Osteoblast (primary cell): ENCODE data around the gene ENOX1. TPM values are rescaled to one million over a fixed set of nuclear protein-coding genes. Genes with fewer than 3 reads are reported as not detected.

ENCODE experiments used
- DNase-seq: peaks from one replicate; pipeline ENCODE4 v3.0.0; 2011; ENCODE audit warnings: low spot score, mixed read lengths; ENCODE audit not compliant: insufficient read length; ENCODE audit errors: missing footprints
- H2AFZ ChIP-seq: 2 replicates; pipeline ENCODE4 v1.6.0; 2011; ENCODE audit warnings: mild to moderate bottlenecking, low read length
- H3K27ac ChIP-seq: 2 replicates; pipeline ENCODE4 v1.5.1; 2011; ENCODE audit warnings: mild to moderate bottlenecking, low read depth, low read length, moderate library complexity
- H3K27me3 ChIP-seq: 2 replicates; pipeline ENCODE4 v1.6.0; 2012; ENCODE audit warnings: mild to moderate bottlenecking, control low read depth, inconsistent platforms, low read length, moderate library complexity; ENCODE audit not compliant: insufficient read depth
- H3K36me3 ChIP-seq: 2 replicates; pipeline ENCODE4 v1.5.1; 2011; ENCODE audit warnings: mild to moderate bottlenecking, low read length, control low read depth, moderate library complexity; ENCODE audit not compliant: insufficient read depth
- H3K4me1 ChIP-seq: 2 replicates; pipeline ENCODE4 v1.5.1; 2011; ENCODE audit warnings: mild to moderate bottlenecking, low read length, control low read depth, moderate library complexity; ENCODE audit not compliant: insufficient read depth
- H3K4me2 ChIP-seq: 2 replicates; pipeline ENCODE4 v1.6.0; 2011; ENCODE audit warnings: mild to moderate bottlenecking, low read length; ENCODE audit not compliant: insufficient read depth
- H3K4me3 ChIP-seq: fragments of 200-600 bp; sonication (generic); 3 replicates; pipeline ENCODE4 v1.5.1; 2012; ENCODE audit warnings: mild to moderate bottlenecking, low read length, inconsistent platforms; ENCODE audit not compliant: insufficient read depth
- H3K79me2 ChIP-seq: 2 replicates; pipeline ENCODE4 v1.6.0; 2012; ENCODE audit warnings: mild to moderate bottlenecking, low read length, control low read depth, inconsistent platforms; ENCODE audit not compliant: insufficient read depth
- H3K9me3 ChIP-seq: 2 replicates; pipeline ENCODE4 v1.5.1; 2011; ENCODE audit warnings: low read depth, low read length, control low read depth
- H4K20me1 ChIP-seq: 2 replicates; pipeline ENCODE4 v1.6.0; 2012; ENCODE audit warnings: mild to moderate bottlenecking, low read length, control low read depth; ENCODE audit not compliant: insufficient read depth
- total RNA-seq: library from RNA; depleted of rRNA; stranded (reverse); fragments of >200 nt; gene quantifications from 2 replicates; pipeline ENCODE4 v1.2.3, GENCODE V29; 2012
- TF ChIP-seq, protein P1 (sequence below): IDR thresholded peaks from 2 replicates; pipeline ENCODE4 v1.5.1; 2011; ENCODE audit warnings: mild to moderate bottlenecking, low read depth, low read length, moderate library complexity; ENCODE audit errors: extremely low read depth

The ENOX1 gene
- total RNA-seq, 1 donor, result 5.4 TPM

DNA sequence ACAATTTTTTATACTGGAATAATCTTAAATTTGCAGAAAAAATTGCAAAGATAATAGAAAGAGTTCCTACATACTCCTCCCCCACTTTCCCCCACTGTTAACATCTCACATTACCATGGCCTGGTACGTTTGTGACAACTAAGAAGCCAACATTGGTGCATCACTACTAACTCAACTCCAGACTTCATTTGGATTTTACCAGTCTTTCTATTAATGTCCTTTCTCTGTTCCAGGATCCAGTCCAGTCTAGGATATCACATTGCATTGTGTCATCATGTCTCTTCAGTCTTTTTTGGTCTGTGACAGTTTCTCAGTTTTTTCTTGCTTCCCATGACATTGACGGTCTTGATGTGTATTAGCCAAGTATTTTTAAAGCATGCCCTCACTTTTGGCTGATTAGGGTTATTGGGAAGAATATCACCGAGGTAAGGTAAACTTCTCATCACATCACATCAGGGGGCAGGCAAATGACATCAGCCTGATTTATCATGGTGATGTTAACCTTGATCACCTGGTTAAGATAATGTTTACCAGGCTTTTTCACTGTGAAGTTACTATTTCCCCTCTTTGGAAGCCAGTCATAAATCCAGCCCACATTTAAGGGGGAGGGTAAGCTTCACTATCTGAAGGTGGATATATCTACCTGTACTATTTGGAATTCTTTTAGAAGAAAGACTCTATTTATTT, 322.1 kb downstream of the ENOX1 start:
- H4K20me1 ChIP-seq, result no peaks in the 10 kb centered on the region
- no peaks in the 10 kb centered on the region for H3K36me3 ChIP-seq
- TF ChIP-seq, protein P1, sequence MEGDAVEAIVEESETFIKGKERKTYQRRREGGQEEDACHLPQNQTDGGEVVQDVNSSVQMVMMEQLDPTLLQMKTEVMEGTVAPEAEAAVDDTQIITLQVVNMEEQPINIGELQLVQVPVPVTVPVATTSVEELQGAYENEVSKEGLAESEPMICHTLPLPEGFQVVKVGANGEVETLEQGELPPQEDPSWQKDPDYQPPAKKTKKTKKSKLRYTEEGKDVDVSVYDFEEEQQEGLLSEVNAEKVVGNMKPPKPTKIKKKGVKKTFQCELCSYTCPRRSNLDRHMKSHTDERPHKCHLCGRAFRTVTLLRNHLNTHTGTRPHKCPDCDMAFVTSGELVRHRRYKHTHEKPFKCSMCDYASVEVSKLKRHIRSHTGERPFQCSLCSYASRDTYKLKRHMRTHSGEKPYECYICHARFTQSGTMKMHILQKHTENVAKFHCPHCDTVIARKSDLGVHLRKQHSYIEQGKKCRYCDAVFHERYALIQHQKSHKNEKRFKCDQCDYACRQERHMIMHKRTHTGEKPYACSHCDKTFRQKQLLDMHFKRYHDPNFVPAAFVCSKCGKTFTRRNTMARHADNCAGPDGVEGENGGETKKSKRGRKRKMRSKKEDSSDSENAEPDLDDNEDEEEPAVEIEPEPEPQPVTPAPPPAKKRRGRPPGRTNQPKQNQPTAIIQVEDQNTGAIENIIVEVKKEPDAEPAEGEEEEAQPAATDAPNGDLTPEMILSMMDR, result no peak

GRCh38 chr13:43448605-43449336, 338.0 kb downstream of the ENOX1 start:
- Histone ChIP-seq H3K27me3 (no peaks in the 10 kb centered on the region), H3K9me3 (no peaks in the 10 kb centered on the region), H3K36me3 (no peaks in the 10 kb centered on the region), H3K79me2 (no peaks in the 10 kb centered on the region), H4K20me1 (no peaks in the 10 kb centered on the region), H3K4me3 (no peak overlapping the region), H2AFZ (no peak overlapping the region), H3K4me2 (no peak overlapping the region), H3K4me1 (no peaks in the 10 kb centered on the region), H3K27ac (no peak overlapping the region)
- TF ChIP-seq, protein P1, result no peak
- no peak for DNase-seq

More for the DNA sequence above, 322.1 kb downstream of the ENOX1 start:
- Histone ChIP-seq H3K4me1 (no peaks in the 10 kb centered on the region), H3K79me2 (no peaks in the 10 kb centered on the region), H2AFZ (no peak overlapping the region), H3K27ac (no peak overlapping the region), H3K4me3 (no peak overlapping the region), H3K4me2 (no peak overlapping the region), H3K9me3 (no peaks in the 10 kb centered on the region), H3K27me3 (no peaks in the 10 kb centered on the region)
- no peak for DNase-seq

DNA sequence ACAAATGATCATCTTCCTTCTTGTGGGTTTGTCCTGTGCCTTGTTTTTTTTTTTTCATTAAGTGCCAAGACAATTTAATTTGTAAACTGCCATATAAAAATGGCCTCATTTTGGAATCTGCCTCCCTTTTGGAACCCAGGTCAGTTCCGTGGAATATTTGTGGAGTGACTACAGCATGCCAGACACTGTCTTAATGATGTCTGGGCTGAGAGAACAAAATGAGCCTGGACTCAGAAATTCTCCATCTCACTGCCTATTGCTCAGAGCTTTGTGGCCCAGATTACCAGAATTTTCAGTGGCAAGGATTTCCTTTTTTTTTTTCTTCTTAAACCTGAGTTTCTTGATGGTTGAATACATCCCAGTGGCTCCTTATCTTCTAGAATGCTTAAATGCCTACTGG, 340.6 kb downstream of the ENOX1 start:
- H4K20me1 ChIP-seq, result no peaks in the 10 kb centered on the region
- no peaks in the 10 kb centered on the region for H3K27me3 ChIP-seq
- H3K4me1 ChIP-seq, result no peaks in the 10 kb centered on the region
- TF ChIP-seq, protein P1, result no peak
- DNase-seq, result no peak
- H2AFZ ChIP-seq, result no peak overlapping the region
- H3K27ac ChIP-seq, result no peak overlapping the region
- no peaks in the 10 kb centered on the region for H3K36me3 ChIP-seq
- no peaks in the 10 kb centered on the region for H3K79me2 ChIP-seq
- no peak overlapping the region for H3K4me3 ChIP-seq
- no peaks in the 10 kb centered on the region for H3K9me3 ChIP-seq
- no peak overlapping the region for H3K4me2 ChIP-seq

DNA sequence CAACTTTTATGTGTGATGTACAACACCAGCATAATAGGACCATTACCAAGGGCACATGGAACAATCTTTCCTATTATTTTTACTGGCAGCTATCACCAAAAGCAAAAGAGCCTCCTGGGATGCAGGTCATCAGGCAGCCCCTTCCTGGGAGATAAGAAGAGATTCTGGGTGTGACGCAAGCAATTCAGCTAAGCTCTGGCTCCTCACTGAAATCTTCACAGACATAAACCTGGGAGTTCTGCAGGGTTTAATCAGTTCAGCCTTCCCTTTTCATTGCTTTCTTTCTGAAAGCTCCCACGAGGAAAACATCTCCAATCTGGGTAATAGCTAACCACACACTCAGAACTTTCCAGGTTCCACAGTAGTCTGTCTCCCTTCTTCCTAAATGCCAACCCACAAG, 341.1 kb downstream of the ENOX1 start:
- H3K4me3 ChIP-seq, result no peak overlapping the region
- no peaks in the 10 kb centered on the region for H4K20me1 ChIP-seq
- no peaks in the 10 kb centered on the region for H3K79me2 ChIP-seq
- H3K4me2 ChIP-seq, result no peak overlapping the region
- TF ChIP-seq, protein P1, result no peak
- H3K27me3 ChIP-seq, result no peaks in the 10 kb centered on the region
- no peak overlapping the region for H2AFZ ChIP-seq
- H3K36me3 ChIP-seq, result no peaks in the 10 kb centered on the region
- no peaks in the 10 kb centered on the region for H3K9me3 ChIP-seq
- no peaks in the 10 kb centered on the region for H3K4me1 ChIP-seq
- H3K27ac ChIP-seq, result no peak overlapping the region
- DNase-seq, result no peak
